IMR-90 (cell line): Measurements from ENCODE around the gene KCNC2. TPM values are rescaled to one million over a fixed set of nuclear protein-coding genes. Genes with fewer than 3 reads are reported as not detected.

Source experiments
- ATAC-seq: fragments of 200-7000 bp; cut with Tn5 transposase; 2 replicates; pipeline ENCODE4 v1.9.1; 2020; ENCODE audit warnings: low read depth, mild to moderate bottlenecking, moderate library complexity
- BruUV-seq: library from RNA; stranded (reverse); fragments of 400-500 nt; replicated peaks from 2 replicates; lab custom pipeline; 2021; lab: Mats Ljungman, UMichigan
- CTCF ChIA-PET: fragments of 300-600 bp; formaldehyde crosslinking; extraction: SDS; loops from one replicate; lab custom pipeline; 2021; ENCODE audit warnings: antibody characterized with exemption; lab: Yijun Ruan, JAX
- POLR2A ChIA-PET: fragments of 300-600 bp; sonication (Branson Sonifier 250); formaldehyde crosslinking; loops from one replicate; lab custom pipeline; 2022; ENCODE audit warnings: antibody characterized with exemption; ENCODE audit not compliant: unreplicated experiment; lab: Charles Lee
- DNase-seq: peaks from one replicate; pipeline ENCODE4 v3.0.0; 2013
- H2AFZ ChIP-seq: replicated peaks from 2 replicates; pipeline ENCODE3; 2013; ENCODE audit warnings: low read length, mild to moderate bottlenecking; ENCODE audit not compliant: poor library complexity
- H2AK5ac ChIP-seq: 2 replicates; pipeline ENCODE4 v1.6.1; 2013; ENCODE audit warnings: low read depth, low read length, inconsistent platforms
- H2AK9ac ChIP-seq: replicated peaks from 2 replicates; pipeline ENCODE3; 2013; ENCODE audit warnings: mild to moderate bottlenecking, low read depth, low read length, moderate library complexity; ENCODE audit not compliant: poor library complexity
- H2BK120ac ChIP-seq: 2 replicates; pipeline ENCODE4 v1.6.1; 2013; ENCODE audit warnings: low read depth, low read length, inconsistent platforms
- H2BK15ac ChIP-seq: 3 replicates; pipeline ENCODE4 v1.6.1; 2013; ENCODE audit warnings: low read depth, low read length, inconsistent platforms
- H2BK20ac ChIP-seq: 2 replicates; pipeline ENCODE4 v1.6.1; 2013; ENCODE audit warnings: low read depth, mild to moderate bottlenecking, inconsistent platforms, low read length, moderate library complexity
- H2BK5ac ChIP-seq: 2 replicates; pipeline ENCODE4 v1.6.1; 2013; ENCODE audit warnings: mild to moderate bottlenecking, low read depth, low read length, inconsistent platforms; ENCODE audit not compliant: poor library complexity, severe bottlenecking
- H3K14ac ChIP-seq: replicated peaks from 2 replicates; pipeline ENCODE4 v1.6.1; 2013; ENCODE audit warnings: low read depth, low read length, inconsistent platforms
- H3K18ac ChIP-seq: 2 replicates; pipeline ENCODE4 v1.6.1; 2013; ENCODE audit warnings: low read depth, low read length, control low read depth
- H3K23ac ChIP-seq: 2 replicates; pipeline ENCODE4 v1.6.1; 2013; ENCODE audit warnings: low read depth, low read length, inconsistent platforms
- H3K27ac ChIP-seq: 2 replicates; pipeline ENCODE4 v1.5.1; 2013; ENCODE audit warnings: mild to moderate bottlenecking, control low read depth, low read length; ENCODE audit not compliant: insufficient read depth
- H3K27me3 ChIP-seq: 2 replicates; pipeline ENCODE4 v1.6.1; 2013; ENCODE audit warnings: low read length; ENCODE audit not compliant: control insufficient read depth, insufficient read depth
- H3K36me3 ChIP-seq: 2 replicates; pipeline ENCODE4 v1.6.1; 2013; ENCODE audit warnings: low read length, mixed read lengths; ENCODE audit not compliant: control insufficient read depth, insufficient read depth
- H3K4ac ChIP-seq: 2 replicates; pipeline ENCODE4 v1.6.1; 2013; ENCODE audit warnings: low read depth, low read length, inconsistent platforms
- H3K4me1 ChIP-seq: 2 replicates; pipeline ENCODE4 v1.6.1; 2013; ENCODE audit warnings: low read length, mixed read lengths; ENCODE audit not compliant: control insufficient read depth, insufficient read depth
- H3K4me2 ChIP-seq: 2 replicates; pipeline ENCODE4 v1.6.1; 2013; ENCODE audit warnings: low read depth, mild to moderate bottlenecking, control low read depth, low read length, moderate library complexity
- H3K4me3 ChIP-seq: 2 replicates; pipeline ENCODE4 v1.5.1; 2013; ENCODE audit warnings: low read depth, mild to moderate bottlenecking, control low read depth, low read length, moderate library complexity; ENCODE audit not compliant: insufficient read depth
- H3K56ac ChIP-seq: 2 replicates; pipeline ENCODE4 v1.6.1; 2013; ENCODE audit warnings: low read length, inconsistent platforms; ENCODE audit not compliant: insufficient read depth; ENCODE audit errors: extremely low read depth
- H3K79me1 ChIP-seq, 2 experiments: 2 replicates each; pipeline ENCODE4 v1.6.1; 2013; ENCODE audit warnings: low read length in 2 of 2, inconsistent platforms in 1 of 2, low read depth in 1 of 2
- H3K9ac ChIP-seq: 2 replicates; pipeline ENCODE4 v1.6.1; 2013; ENCODE audit warnings: low read depth, low read length, control low read depth
- H3K9me1 ChIP-seq: 2 replicates; pipeline ENCODE4 v1.6.1; 2013; ENCODE audit warnings: low read length, inconsistent platforms; ENCODE audit not compliant: insufficient read depth
- H3K9me3 ChIP-seq: 2 replicates; pipeline ENCODE4 v1.6.1; 2013; ENCODE audit warnings: low read length; ENCODE audit not compliant: control insufficient read depth, insufficient read depth
- H4K20me1 ChIP-seq: 2 replicates; pipeline ENCODE4 v1.6.1; 2013; ENCODE audit warnings: low read length, inconsistent platforms; ENCODE audit not compliant: insufficient read depth
- H4K5ac ChIP-seq: 2 replicates; pipeline ENCODE4 v1.6.1; 2013; ENCODE audit warnings: mild to moderate bottlenecking, low read depth, low read length, control low read depth
- H4K8ac ChIP-seq, 2 experiments: 2 replicates each; pipeline ENCODE4 v1.6.1; 2013; ENCODE audit warnings: low read depth in 2 of 2, low read length in 2 of 2, control low read depth in 1 of 2, inconsistent platforms in 1 of 2
- H4K91ac ChIP-seq: 2 replicates; pipeline ENCODE4 v1.6.1; 2013; ENCODE audit warnings: low read depth, low read length, inconsistent platforms; ENCODE audit not compliant: insufficient read depth
- BHLHE40 ChIP-seq: fragments of 150-350 bp; IDR thresholded peaks from 2 replicates; pipeline ENCODE4 v1.6.1; 2016; ENCODE audit warnings: mild to moderate bottlenecking, low read depth, low read length
- CEBPB ChIP-seq: IDR thresholded peaks from 2 replicates; pipeline ENCODE4 v1.6.1; 2012; ENCODE audit warnings: low read depth, low read length, improper control_type of control experiment
- CHD1 ChIP-seq: IDR thresholded peaks from 2 replicates; pipeline ENCODE4 v1.6.1; 2012; ENCODE audit warnings: low read depth, low read length, improper control_type of control experiment
- CTCF ChIP-seq: conservative IDR thresholded peaks from 2 replicates; pipeline ENCODE4 v1.5.1; 2012; ENCODE audit warnings: mild to moderate bottlenecking, low read depth, low read length, improper control_type of control experiment
- ELK1 ChIP-seq: fragments of 150-350 bp; IDR thresholded peaks from 2 replicates; pipeline ENCODE4 v1.6.1; 2016; ENCODE audit warnings: low read depth, mild to moderate bottlenecking, low read length, moderate library complexity, borderline replicate concordance
- FOS ChIP-seq: fragments of 150-350 bp; IDR thresholded peaks from 2 replicates; pipeline ENCODE4 v1.6.1; 2016; ENCODE audit warnings: low read depth, low read length
- MAFK ChIP-seq: IDR thresholded peaks from 2 replicates; pipeline ENCODE4 v1.6.1; 2012; ENCODE audit warnings: low read depth, low read length, improper control_type of control experiment
- MAZ ChIP-seq: IDR thresholded peaks from 2 replicates; pipeline ENCODE4 v1.6.1; 2012; ENCODE audit warnings: low read depth, mild to moderate bottlenecking, low read length, improper control_type of control experiment, moderate library complexity, borderline replicate concordance
- MXI1 ChIP-seq: IDR thresholded peaks from 2 replicates; pipeline ENCODE4 v1.6.1; 2012; ENCODE audit warnings: low read depth, mild to moderate bottlenecking, low read length, moderate library complexity, borderline replicate concordance
- NFE2L2 ChIP-seq: fragments of 150-350 bp; IDR thresholded peaks from 2 replicates; pipeline ENCODE4 v1.6.1; 2016; ENCODE audit warnings: low read depth, mild to moderate bottlenecking, low read length
- POLR2A ChIP-seq: IDR thresholded peaks from 2 replicates; pipeline ENCODE4 v1.6.1; 2012; ENCODE audit warnings: mild to moderate bottlenecking, low read depth, low read length
- RAD21 ChIP-seq: IDR thresholded peaks from 2 replicates; pipeline ENCODE4 v1.6.1; 2012; ENCODE audit warnings: low read length, improper control_type of control experiment
- RCOR1 ChIP-seq: IDR thresholded peaks from 2 replicates; pipeline ENCODE4 v1.6.1; 2012; ENCODE audit warnings: mild to moderate bottlenecking, low read length, improper control_type of control experiment; ENCODE audit not compliant: insufficient replicate concordance
- RFX5 ChIP-seq: IDR thresholded peaks from 2 replicates; pipeline ENCODE4 v1.8.0; 2012; ENCODE audit warnings: low read depth, mild to moderate bottlenecking, low read length, moderate library complexity
- SMC3 ChIP-seq: fragments of 150-350 bp; IDR thresholded peaks from 2 replicates; pipeline ENCODE4 v1.6.1; 2016; ENCODE audit warnings: low read depth, mild to moderate bottlenecking, antibody characterized with exemption, low read length, moderate library complexity
- USF2 ChIP-seq: fragments of 150-350 bp; IDR thresholded peaks from 2 replicates; pipeline ENCODE4 v1.6.1; 2017; ENCODE audit warnings: mild to moderate bottlenecking, antibody characterized with exemption, low read length, low read depth
- WGBS, 2 experiments: methylation state at CpG; one replicate each; pipeline versions ENCODE4 v1.1.5 to v1.1.7; 2013; ENCODE audit warnings: missing lambda C conversion rate in 2 of 2; ENCODE audit not compliant: insufficient read length in 1 of 2; ENCODE audit errors: extremely low coverage in 2 of 2; 5-methylcytosine and 5-hydroxymethylcytosine counted together
- dilution Hi-C: fragments of 300-500 bp; cut with HindIII; formaldehyde crosslinking; loops from one replicate; pipeline ENCODE4 v1.14.3; 2018; ENCODE audit warnings: low sequenced_read_pairs; ENCODE audit not compliant: unreplicated experiment
- in situ Hi-C: fragments of 300-500 bp; cut with MboI; formaldehyde crosslinking; loops from 3 replicates; pipeline ENCODE4 v1.14.3; 2019; ENCODE audit warnings: low sequenced_read_pairs, inconsistent platforms, mixed read lengths
- intact Hi-C: fragments of 100-400 bp; cut with micrococcal nuclease; formaldehyde crosslinking; loops from 2 replicates; pipeline ENCODE4 v1.10.0; 2022
- polyA plus RNA-seq, 3 experiments: library from polyadenylated mRNA; depleted of rRNA; stranded (reverse); fragments of >200 nt; gene quantifications; 2 replicates each; pipeline ENCODE4 v1.2.3, GENCODE V29; 2012; ENCODE audit warnings: low replicate concordance in 1 of 3
- total RNA-seq: library from RNA; depleted of rRNA; stranded (reverse); fragments of >200 nt; gene quantifications from 2 replicates; pipeline ENCODE4 v1.2.3, GENCODE V29; 2012

KCNC2 gene
- total and polyA plus RNA-seq, 2 of the 4 experiments (the other 2 are of a cell fraction) = not detected

GRCh38 chr12:75205558-75205957 is 4.1 kb downstream of the KCNC2 start:
- Histone ChIP-seq H2BK5ac (no peak overlapping the region), H2BK15ac (no peak overlapping the region), H3K4me2 (no peak overlapping the region), H3K9ac (no peak overlapping the region), H3K4ac (no peak overlapping the region), H4K91ac (no peak overlapping the region), H3K4me1 (no peaks in the 10 kb centered on the region), H3K27ac (no peak overlapping the region), H2BK120ac (no peak overlapping the region), H3K27me3 (peaks cover 30% of the 10 kb centered on the region), H4K5ac (no peak overlapping the region), H3K56ac (no peak overlapping the region), H3K23ac (no peak overlapping the region), H3K36me3 (no peaks in the 10 kb centered on the region), H4K8ac (no peak overlapping the region), H2AFZ (no peak overlapping the region), H3K9me1 (no peaks in the 10 kb centered on the region), H3K79me1 (no peaks in the 10 kb centered on the region), H4K20me1 (no peaks in the 10 kb centered on the region), H2AK5ac (no peak overlapping the region), H3K18ac (no peak overlapping the region), H3K14ac (no peak overlapping the region), H2AK9ac (no peak overlapping the region), H3K4me3 (no peak overlapping the region), H2BK20ac (no peak overlapping the region), H3K9me3 (peaks cover 6% of the 10 kb centered on the region; the same call in 1 of the 2 replicates)
- ATAC-seq (no peak), DNase-seq (no peak)
- no CpG with 5 or more reads among the region's 1 CpG for WGBS, 2 experiments
- TF ChIP-seq MAFK = no peak
- no peak for TF ChIP-seq ELK1
- no peak for TF ChIP-seq FOS
- TF ChIP-seq MXI1 = no peak
- no peak for TF ChIP-seq RFX5
- TF ChIP-seq SMC3 = no peak
- no peak for TF ChIP-seq RCOR1
- no peak for TF ChIP-seq USF2
- TF ChIP-seq RAD21 = no peak
- TF ChIP-seq CTCF = no peak
- TF ChIP-seq CEBPB = no peak
- TF ChIP-seq CHD1 = no peak
- no peak for TF ChIP-seq BHLHE40
- no peak for TF ChIP-seq POLR2A
- no peak for TF ChIP-seq MAZ
- no peak for TF ChIP-seq NFE2L2
- POLR2A ChIA-PET = no interaction called here
- intact Hi-C loops = loop anchor here (5.0 kb wide), 1 partner anchor 757 kb away; no protein-coding TSS in a partner anchor
- CTCF ChIA-PET = interaction anchor here (0.6 kb wide), 1 partner anchor 120 kb away, joined by 5 read pairs; no protein-coding TSS in a partner anchor
- dilution Hi-C loops = no loop called here
- in situ Hi-C loops = no loop called here
- BruUV-seq = no TSS peak
